Measurements from ENCODE around the gene CFAP54. TPM values are rescaled to one million over a fixed set of nuclear protein-coding genes. Genes with fewer than 3 reads are reported as not detected.

The CFAP54 gene
- total RNA-seq, 4 donors from 2014 or later: 0.22 to 0.62 (median 0.57) TPM; not detected in 1

GRCh38 chr12:96497855-96498254 is 8.5 kb downstream of the CFAP54 start:
- 78 to 100% methylated on average over 2 of the region's 2 CpGs for WGBS, 2 donors
- intact Hi-C loops (cut with DNase I): no loop called here

GRCh38 chr12:96500693-96501092 is 11.3 kb downstream of the CFAP54 start:
- WGBS, 2 donors: 13 to 19% methylated on average over 3 of the region's 3 CpGs
- TF ChIP-seq CTCF (IDR thresholded peaks at IDR 0.05) (peak in 2 of 6 experiments; percentile 6 to 22), POLR2A (IDR thresholded peaks at IDR 0.05) (no peak)
- peak overlapping the region in 3 of 4 donors; percentile 46 to 80 (median 79) for H3K27ac ChIP-seq

More at GRCh38 chr12:96497855-96498254, 8.5 kb downstream of the CFAP54 start:
- H3K27me3 ChIP-seq: no peaks in the 10 kb centered on the region
- H3K36me3 ChIP-seq: no peaks in the 10 kb centered on the region
- H3K9me3 ChIP-seq: no peaks in the 10 kb centered on the region
- TF ChIP-seq CTCF (IDR thresholded peaks at IDR 0.05): no peak
- no peak for TF ChIP-seq POLR2A (IDR thresholded peaks at IDR 0.05)
- peaks cover 0 to 28% (median 11%) of the 10 kb centered on the region in 3 donors for H3K4me1 ChIP-seq
- no peak for DNase-seq
- no peak overlapping the region for H3K27ac ChIP-seq
- no peak overlapping the region for H3K4me3 ChIP-seq

GRCh38 chr12:96501133-96501761 is 11.9 kb downstream of the CFAP54 start:
- Histone ChIP-seq H3K27ac (peak overlapping the region; percentile 70 to 83 (median 80)), H3K9me3 (no peaks in the 10 kb centered on the region), H3K4me1 (peaks cover 0 to 32% (median 11%) of the 10 kb centered on the region in 3 donors), H3K4me3 (no peak overlapping the region), H3K27me3 (no peaks in the 10 kb centered on the region), H3K36me3 (no peaks in the 10 kb centered on the region)
- TF ChIP-seq CTCF (IDR thresholded peaks at IDR 0.05) (no peak), POLR2A (IDR thresholded peaks at IDR 0.05) (peak in 1 of 4 donors; percentile 26)
- DNase-seq: peak; percentile 16
- intact Hi-C loops (cut with DNase I): no loop called here
- WGBS, 2 donors: 16 to 34% methylated on average over 5 of the region's 5 CpGs

More at GRCh38 chr12:96500693-96501092, 11.3 kb downstream of the CFAP54 start:
- H3K4me1 ChIP-seq: peaks cover 0 to 32% (median 11%) of the 10 kb centered on the region in 3 donors
- H3K27me3 ChIP-seq: no peaks in the 10 kb centered on the region
- no peaks in the 10 kb centered on the region for H3K9me3 ChIP-seq
- no peak for DNase-seq
- H3K36me3 ChIP-seq: no peaks in the 10 kb centered on the region
- H3K4me3 ChIP-seq: no peak overlapping the region
- intact Hi-C loops (cut with DNase I): no loop called here

- Histone ChIP-seq H3K27me3 (no peaks in the 10 kb centered on the region), H3K9me3 (no peaks in the 10 kb centered on the region), H3K27ac (peak overlapping the region; percentile 70 to 83 (median 80)), H3K4me3 (no peak overlapping the region), H3K36me3 (no peaks in the 10 kb centered on the region), H3K4me1 (peaks cover 0 to 32% (median 11%) of the 10 kb centered on the region in 3 donors)
- TF ChIP-seq POLR2A (IDR thresholded peaks at IDR 0.05) (no peak), CTCF (IDR thresholded peaks at IDR 0.05) (no peak)
- DNase-seq: no peak
- intact Hi-C loops (cut with DNase I): no loop called here
Measured at GRCh38 chr12:96501908-96502307, 12.5 kb downstream of the CFAP54 start.

- peaks cover 0 to 32% (median 11%) of the 10 kb centered on the region in 3 donors for H3K4me1 ChIP-seq
- no peaks in the 10 kb centered on the region for H3K27me3 ChIP-seq
- no peak for DNase-seq
- no peaks in the 10 kb centered on the region for H3K36me3 ChIP-seq
- TF ChIP-seq POLR2A (IDR thresholded peaks at IDR 0.05) (no peak), CTCF (IDR thresholded peaks at IDR 0.05) (no peak)
- intact Hi-C loops (cut with DNase I): no loop called here
- no peak overlapping the region for H3K4me3 ChIP-seq
- H3K9me3 ChIP-seq: no peaks in the 10 kb centered on the region
- H3K27ac ChIP-seq: peak overlapping the region in 3 of 4 donors; percentile 72 to 80 (median 79)
Measured at GRCh38 chr12:96502477-96502876, 13.1 kb downstream of the CFAP54 start.

Data from esophagus squamous epithelium (tissue), 5 donors.